K562 (cell line): Measurements from ENCODE around the gene AMH.

ENCODE experiments used
- ATF6 ChIP-seq: sonication (generic); formaldehyde crosslinking; IDR thresholded peaks from 2 replicates; pipeline ENCODE4 v1.4.0; 2020; ENCODE audit warnings: mild to moderate bottlenecking, missing genetic modification reagents
- CBX1 ChIP-seq: sonication (generic); IDR thresholded peaks from 2 replicates; pipeline ENCODE4 v1.6.1; 2016; ENCODE audit warnings: antibody characterized with exemption, low read depth, mild to moderate bottlenecking
- CEBPB ChIP-seq: fragments of 450-650 bp; IDR thresholded peaks from 2 replicates; pipeline ENCODE4 v1.6.1; 2016; ENCODE audit warnings: missing genetic modification characterization, missing compliant biosample characterization
- CTCF ChIP-seq, 3 experiments: IDR thresholded peaks in 2 of 3; conservative IDR thresholded peaks in 1 of 3; 2 replicates each; pipeline ENCODE4 v1.5.1; 2011 to 2012; ENCODE audit warnings: low read length in 3 of 3, mild to moderate bottlenecking in 3 of 3, control low read depth in 2 of 3, improper control_type of control experiment in 1 of 3, inconsistent platforms in 1 of 3, low read depth in 1 of 3, mixed read lengths in 1 of 3, moderate library complexity in 1 of 3; ENCODE audit not compliant: insufficient read depth in 2 of 3
- ELF4 ChIP-seq: fragments of 450-650 bp; formaldehyde crosslinking; IDR thresholded peaks from 2 replicates; pipeline ENCODE4 v1.4.0; 2022; ENCODE audit warnings: missing genetic modification characterization
- ESRRA ChIP-seq: fragments of 450-650 bp; IDR thresholded peaks from 2 replicates; pipeline ENCODE4 v1.6.1; 2014; ENCODE audit warnings: low read depth, mild to moderate bottlenecking, moderate library complexity, borderline replicate concordance
- IRF2 ChIP-seq: sonication (generic); formaldehyde crosslinking; IDR thresholded peaks from 2 replicates; pipeline ENCODE4 v1.8.1; 2022; ENCODE audit warnings: mild to moderate bottlenecking, missing genetic modification reagents
- PCBP2 ChIP-seq: fragments of 200-400 bp; formaldehyde crosslinking; IDR thresholded peaks from 2 replicates; pipeline ENCODE4 v1.6.1; 2018; ENCODE audit warnings: low read length, low read depth, mild to moderate bottlenecking, moderate library complexity; ENCODE audit not compliant: poor library complexity, severe bottlenecking
- SMARCB1 ChIP-seq: IDR thresholded peaks from 2 replicates; pipeline ENCODE4 v1.6.1; 2011; ENCODE audit warnings: improper control_type of control experiment, low read depth; ENCODE audit not compliant: insufficient read length
- SMC3 ChIP-seq: conservative IDR thresholded peaks from 2 replicates; pipeline ENCODE4 v1.6.1; 2011; ENCODE audit warnings: low read depth, low read length, improper control_type of control experiment; ENCODE audit not compliant: insufficient read depth
- SP1 ChIP-seq: sonication (generic); formaldehyde crosslinking; IDR thresholded peaks from 2 replicates; pipeline ENCODE4 v1.8.1; 2022; ENCODE audit warnings: mild to moderate bottlenecking, missing genetic modification reagents
- SREBF1 ChIP-seq: fragments of 150-350 bp; IDR thresholded peaks from 2 replicates; pipeline ENCODE4 v1.6.1; 2014; ENCODE audit warnings: antibody characterized with exemption, low read depth, low read length, borderline replicate concordance
- ZBTB12 ChIP-seq: fragments of 250-450 bp; sonication (Bioruptor Pico); IDR thresholded peaks from 2 replicates; pipeline ENCODE4 v1.4.0; 2020

- no peak for TF ChIP-seq IRF2 (CRISPR knock-in tag)
- no peak for TF ChIP-seq ATF6 (CRISPR knock-in tag)
- TF ChIP-seq ZBTB12 (CRISPR knock-in tag): no peak
- TF ChIP-seq SREBF1: no peak
- no peak for TF ChIP-seq ELF4
- no peak for TF ChIP-seq SMARCB1
- TF ChIP-seq CBX1: no peak
- no peak for TF ChIP-seq CTCF (IDR thresholded peaks at IDR 0.05 in 2 of 3, conservative IDR thresholded peaks at IDR 0.05 in 1 of 3; ENCODE audit: insufficient read depth in 2 of 3, low read depth in 1 of 3, low read length in 3 of 3)
- TF ChIP-seq CEBPB (tag): no peak
- TF ChIP-seq ESRRA: no peak
- TF ChIP-seq SP1: no peak
- TF ChIP-seq SMC3: no peak
- no peak for TF ChIP-seq PCBP2
Measured at GRCh38 chr19:2226051-2226839, 22.9 kb upstream of the AMH start.
